ENCODE results near the gene OR56A1.

OR56A1 gene

GRCh38 chr11:5986885-5987284 is 43.7 kb downstream of the OR56A1 start, which contains the start of gene OR52L1:
Gene OR52L1 (minus strand): TSS chr11:5986985. CDS start chr11:5986930, 55 bp downstream.
- no peak for DNase-seq

GRCh38 chr11:5983443-5983842 is 47.1 kb downstream of the OR56A1 start:
- no peak for DNase-seq

GRCh38 chr11:5973530-5973929 is 57.0 kb downstream of the OR56A1 start:
- DNase-seq = no peak

Measured in hematopoietic multipotent progenitor cell treated with erythropoietin and hydrocortisone succinate and interleukin-3 and kit ligand, for 6 days (in vitro differentiated cells).